IPS DF 19.7 (cell line): ENCODE measurements around the gene POU4F3.

Source experiments
- DNase-seq: peaks from one replicate; pipeline ENCODE4 v3.0.0-alpha.2; 2013; ENCODE audit warnings: low read depth, low spot score

Gene POU4F3

DNA sequence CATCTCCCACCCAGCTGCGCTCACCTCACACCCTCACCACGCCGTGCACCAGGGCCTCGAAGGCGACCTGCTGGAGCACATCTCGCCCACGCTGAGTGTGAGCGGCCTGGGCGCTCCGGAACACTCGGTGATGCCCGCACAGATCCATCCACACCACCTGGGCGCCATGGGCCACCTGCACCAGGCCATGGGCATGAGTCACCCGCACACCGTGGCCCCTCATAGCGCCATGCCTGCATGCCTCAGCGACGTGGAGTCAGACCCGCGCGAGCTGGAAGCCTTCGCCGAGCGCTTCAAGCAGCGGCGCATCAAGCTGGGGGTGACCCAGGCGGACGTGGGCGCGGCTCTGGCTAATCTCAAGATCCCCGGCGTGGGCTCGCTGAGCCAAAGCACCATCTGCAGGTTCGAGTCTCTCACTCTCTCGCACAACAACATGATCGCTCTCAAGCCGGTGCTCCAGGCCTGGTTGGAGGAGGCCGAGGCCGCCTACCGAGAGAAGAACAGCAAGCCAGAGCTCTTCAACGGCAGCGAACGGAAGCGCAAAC is 1.1 kb downstream of the POU4F3 start:
- no peak for DNase-seq

DNA sequence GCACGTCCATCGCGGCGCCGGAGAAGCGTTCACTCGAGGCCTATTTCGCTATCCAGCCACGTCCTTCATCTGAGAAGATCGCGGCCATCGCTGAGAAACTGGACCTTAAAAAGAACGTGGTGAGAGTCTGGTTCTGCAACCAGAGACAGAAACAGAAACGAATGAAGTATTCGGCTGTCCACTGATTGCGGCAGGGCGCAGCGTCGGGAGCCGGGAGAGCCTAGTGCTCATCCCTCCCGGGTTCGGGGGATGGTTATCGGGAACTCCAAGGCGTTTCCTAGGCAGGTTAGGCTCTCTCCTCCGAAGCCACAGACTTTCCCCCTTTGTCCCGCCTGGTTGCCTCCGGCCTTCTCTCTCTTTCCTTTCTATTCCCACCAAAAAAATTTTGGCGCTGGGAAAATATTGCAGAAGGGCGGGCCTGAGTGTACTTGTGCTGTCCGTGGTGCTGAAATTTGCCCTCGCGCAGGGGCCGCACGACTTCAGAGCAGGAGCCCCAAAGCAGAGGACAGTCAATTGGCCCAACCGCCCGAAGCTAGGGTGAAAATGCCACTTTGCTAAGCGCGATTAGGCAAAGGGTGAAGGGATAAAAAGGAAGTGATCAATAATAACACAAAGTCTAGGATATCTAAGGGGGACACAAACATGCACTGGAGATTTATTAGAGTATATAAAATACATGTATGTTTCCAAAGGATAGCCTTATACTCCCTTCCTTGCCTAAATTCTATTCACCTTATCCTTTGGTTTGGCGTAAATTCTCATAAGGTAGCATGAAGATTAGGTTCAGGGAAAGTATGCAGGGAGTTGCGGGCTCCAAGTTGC is 1.8 kb downstream of the POU4F3 start:
- no peak for DNase-seq

DNA sequence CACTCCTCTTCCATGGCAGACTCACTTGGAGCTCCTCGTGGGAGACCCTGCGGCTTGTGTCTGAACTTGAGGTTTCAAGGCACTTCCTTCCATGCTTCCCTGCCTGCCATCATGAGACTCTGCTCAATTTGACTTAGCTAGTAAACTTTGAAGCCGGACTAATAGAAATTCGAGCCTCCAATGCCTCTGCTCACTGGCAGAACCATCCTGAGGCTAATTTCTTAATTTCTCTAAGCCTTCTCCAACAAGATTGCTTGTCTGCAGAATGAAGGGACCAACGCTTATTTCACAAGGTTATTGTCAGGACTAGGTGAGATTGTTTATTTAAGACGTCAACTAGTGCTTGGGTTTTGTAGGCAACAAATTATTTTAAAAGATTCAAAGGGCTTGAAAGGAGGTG is 3.2 kb downstream of the POU4F3 start:
- DNase-seq: no peak

DNA sequence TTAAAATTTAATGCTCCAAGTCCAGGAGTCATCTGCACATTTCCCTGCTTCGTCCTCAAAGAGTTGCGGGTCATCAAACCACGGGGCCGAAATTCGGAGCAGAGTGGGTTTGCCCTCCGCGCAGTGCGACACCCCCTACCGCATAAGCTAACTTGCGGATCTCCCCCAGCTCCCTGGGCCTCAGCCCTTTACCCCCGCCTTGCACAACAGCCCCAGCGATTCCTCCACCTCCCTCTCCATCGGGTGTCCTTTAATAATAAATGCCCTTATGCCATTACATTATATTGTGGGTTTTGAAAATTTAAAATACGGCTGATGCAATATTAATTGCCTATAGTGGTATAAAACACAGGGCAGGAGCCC is 3.9 kb downstream of the POU4F3 start:
- DNase-seq: no peak

DNA sequence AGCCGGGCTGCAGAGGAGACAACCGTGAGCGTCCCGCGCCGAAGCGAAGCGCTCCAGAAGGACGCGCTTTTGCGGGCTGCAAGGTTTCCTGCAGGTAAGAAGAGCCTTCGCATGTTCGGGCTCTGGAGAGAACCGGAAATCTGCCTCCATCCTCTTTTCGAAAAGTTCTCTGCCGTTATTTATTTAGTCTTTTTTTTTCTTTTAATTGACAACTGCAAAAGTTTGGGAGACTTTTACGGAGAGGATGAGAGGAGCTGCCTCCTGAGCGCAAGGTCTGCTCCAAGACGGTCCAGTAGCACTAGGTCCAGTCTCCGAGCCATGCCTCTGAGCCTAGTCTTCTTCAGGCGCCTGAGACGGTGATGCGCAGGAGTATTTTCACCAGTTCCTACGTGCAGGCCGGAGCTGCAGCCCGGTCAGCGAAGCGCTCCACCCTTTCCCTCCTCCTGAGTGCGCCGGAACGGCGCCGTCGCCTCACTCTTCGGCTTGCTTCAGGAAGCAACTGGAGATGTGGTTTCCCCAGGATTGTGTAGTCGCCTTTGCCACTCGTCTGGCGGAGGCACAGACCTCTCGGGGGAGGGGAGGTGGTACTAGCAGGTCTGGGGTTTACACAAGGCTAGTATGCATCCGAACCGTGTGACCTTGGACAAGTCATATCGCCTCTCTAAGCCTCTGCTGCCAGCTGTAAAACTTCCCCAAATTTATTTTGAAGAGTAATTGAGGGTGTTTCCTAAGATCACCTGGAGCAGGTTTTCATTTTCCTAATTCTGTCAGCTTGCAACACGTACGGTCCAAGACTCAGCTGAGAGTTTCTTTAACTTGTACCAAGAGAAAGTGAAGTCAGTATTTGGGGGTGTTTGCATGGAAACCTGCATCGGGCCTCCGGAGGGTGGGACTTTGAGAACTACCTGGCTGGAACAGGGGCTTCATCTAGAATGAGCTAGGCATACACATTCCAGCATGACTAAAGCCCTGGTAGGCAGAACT is 4.5 kb downstream of the POU4F3 start:
- DNase-seq: no peak

DNA sequence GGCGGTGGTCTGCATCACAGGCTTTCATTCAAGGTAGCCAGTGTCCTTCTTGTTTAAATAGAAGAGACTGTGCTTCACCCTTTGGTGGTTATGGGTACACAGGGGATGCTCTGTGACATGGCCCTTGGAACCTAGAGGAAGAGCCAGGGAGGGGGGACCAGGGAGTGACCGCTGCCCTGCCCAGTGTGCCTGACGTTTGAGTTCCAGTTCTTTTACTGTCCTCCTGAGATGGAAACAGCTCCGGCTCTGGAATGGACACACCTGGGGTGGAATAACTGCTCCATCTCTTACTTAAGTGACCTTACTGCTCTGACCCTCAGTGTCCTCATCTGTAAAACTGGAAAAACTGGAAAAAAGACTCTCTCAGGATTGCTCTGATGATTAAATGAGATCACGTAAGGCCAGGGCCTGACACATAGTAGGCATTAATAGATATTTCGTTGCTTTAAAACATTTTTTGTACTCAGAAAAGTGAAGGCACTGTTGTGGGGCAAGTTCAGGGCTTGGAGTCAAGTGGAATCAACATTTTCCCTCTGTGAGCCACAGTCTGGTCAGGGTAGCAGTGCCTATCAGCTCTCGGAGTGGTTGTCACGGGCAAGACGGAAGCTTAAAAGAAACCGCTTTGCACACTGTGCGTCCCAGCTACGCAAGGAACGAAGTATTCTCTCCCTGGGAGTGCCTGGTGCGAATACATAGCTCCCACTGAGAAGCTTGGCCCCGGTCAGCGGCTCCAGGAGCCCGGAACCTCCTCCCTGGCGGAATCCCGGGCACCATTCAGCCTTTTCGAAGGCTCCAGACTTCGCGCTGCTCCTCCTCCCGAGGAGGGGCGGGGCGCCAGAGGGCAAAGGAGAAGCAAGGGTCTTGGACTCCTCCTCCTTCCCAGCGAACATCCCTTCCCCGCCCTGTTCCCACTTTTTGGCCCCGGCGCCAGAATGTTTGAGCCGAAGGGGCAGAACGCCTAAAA is 5.8 kb downstream of the POU4F3 start:
- DNase-seq: no peak

DNA sequence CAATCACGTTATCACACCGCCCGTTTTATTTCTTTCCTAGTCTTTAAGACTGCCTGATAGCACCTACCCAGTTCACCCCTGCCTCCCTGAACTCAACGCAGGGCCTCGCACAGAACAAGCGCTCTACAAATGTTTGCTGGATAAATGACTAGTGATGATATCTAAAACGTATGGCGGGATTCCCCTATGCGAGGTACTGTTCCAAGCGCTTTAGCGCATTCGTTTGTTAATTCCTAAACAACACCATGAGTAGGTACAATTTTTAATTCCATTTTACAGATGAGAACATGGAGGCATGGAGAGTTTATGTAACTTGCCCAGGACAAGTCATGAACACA is 6.6 kb downstream of the POU4F3 start:
- DNase-seq: no peak

DNA sequence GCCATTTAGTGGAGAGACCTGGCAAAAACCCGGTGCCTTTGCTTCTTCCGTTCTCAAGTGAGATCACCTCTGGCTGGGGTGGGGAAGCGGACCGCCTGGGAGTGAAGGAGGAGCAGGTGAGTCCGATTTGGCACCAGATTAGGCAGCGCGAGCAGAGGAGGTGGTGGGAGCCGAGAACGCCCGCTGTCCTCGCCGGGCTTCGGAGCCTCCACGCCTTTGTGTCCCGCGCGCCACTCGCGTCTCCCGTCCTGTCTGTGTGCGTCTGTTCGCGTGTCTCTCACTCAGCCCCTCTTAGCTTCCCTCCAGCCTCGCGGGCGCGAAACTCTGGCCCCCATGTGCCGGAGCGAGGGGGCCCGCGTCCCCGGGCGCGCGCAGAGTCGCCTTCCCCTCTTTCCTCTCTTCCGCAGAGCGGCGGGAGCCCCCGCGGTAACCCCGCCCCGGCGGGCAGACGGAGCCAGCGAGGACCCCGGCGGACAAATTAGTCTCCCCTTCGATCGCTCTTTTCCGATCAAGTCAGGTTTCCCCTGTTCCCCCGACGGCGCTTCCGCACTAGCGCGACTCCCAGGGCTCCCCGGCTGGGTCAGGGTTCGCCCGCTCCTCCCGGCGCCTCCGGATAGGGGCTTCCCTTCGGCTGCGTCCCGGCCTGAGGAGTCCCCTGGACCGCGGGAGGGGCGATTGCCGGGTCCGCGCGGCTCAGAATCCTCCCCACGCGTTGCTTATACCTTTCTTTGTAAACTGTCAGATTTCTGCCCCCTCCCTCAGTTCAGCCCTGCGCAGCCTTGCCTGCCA is 7.1 kb downstream of the POU4F3 start:
- DNase-seq: no peak

DNA sequence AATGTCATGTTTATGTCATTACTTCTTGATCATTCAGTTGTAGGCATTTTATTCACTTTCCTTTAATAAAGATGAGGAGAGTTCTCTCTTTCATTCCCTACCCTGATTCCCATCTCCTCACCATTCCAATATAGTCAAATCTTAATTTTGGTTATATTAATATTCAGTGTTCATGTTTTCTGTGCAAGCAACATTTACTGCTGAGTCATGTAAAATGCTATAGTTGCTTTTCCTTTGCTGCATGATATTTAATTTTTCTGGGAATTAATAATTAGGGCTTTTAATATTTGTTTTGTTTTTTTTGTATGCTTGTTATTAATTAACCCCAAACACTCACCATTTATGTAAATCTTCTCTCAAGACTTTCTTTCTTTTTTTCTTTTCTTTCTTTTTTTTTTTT is 18.5 kb downstream of the POU4F3 start:
- DNase-seq: no peak

DNA sequence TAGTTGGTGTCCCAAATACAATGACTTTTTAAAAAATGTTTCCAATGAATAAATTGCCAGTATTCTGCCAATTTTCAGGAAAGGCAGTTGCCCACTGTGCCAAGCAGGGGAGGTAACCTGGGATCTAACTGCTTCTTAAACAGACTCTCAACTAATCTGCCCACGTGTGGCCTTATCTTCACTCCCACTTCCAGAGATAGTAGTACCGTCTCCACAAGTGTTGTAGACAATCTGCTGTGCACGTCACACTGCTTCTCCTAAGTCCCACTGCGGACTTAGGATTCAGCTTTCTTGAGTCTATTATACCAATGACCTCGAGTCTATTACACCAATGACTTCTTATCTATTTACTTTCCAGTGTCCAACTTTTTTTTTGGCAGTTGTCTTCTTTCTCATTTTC is 21.2 kb downstream of the POU4F3 start:
- DNase-seq: no peak

DNA sequence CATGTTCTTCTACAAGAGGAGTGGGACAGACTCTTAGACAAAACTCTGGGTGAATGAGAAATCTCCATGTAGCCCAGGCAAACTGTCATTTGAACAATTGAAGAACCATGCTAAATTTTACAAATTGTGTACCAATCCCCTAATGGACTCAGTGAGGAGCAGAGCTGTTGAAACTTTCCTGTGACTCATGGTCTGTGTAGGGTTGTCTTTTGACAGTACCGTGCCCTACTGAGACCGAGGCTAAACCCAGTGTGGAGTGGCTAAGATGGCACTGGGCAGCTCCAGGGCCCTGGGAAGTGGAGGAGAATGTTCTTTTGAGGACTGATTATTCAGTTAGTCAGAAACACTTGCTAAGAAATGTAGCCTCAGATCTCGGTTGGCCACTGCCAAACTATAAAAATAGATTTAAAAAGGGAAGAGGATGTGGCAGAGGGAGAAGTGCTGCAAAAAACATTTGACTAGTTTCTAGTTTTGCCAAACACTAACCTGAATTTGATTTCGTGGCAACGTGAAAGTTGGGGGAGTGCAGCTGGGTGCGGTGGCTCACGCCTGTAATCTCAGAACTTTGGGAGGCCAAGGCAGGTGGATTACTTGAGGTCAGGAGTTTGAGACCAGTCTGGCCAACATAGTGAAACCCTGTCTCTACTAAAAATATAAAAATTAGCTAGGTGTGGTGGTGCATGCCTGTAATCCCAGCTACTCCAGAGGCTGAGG is 24.7 kb downstream of the POU4F3 start:
- DNase-seq: no peak

DNA sequence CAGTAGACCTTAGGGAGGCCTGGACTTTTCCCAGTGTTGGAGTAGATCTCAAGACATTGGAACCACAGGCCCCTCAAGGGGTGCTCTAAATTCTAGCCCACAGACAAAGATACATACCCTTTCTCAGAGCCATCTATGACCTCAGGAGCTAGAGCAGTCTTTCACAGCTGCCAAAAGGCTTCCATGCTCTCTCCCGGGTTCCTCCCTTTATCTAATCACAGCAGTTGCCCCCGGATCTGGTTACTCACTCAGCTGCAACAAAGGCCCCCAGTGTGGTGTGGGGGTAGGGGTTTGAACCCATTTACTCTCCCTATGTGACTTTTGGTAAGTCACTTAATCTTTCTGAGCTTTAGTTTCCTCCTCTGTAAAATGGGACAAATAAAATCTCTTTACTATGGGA is 27.0 kb downstream of the POU4F3 start:
- DNase-seq: no peak

DNA sequence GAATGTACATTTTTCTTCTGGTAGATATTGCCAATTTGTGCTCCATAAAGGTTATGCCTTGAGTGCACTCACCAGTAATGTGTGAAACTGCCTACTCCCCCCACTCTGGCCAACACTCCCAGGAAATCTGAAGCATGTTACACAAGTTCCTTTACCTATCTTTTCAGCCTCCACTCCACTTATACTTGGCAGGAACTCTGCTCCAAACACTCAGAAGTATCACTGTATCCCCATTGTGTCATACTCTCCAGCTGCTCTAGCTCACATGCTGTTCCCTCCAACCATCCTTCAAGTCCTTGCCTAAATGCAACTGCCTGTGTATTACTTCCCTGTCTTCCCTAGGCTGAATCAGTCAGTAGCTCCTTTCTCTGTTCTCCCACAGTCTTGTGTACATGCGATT is 28.3 kb downstream of the POU4F3 start:
- no peak for DNase-seq

DNA sequence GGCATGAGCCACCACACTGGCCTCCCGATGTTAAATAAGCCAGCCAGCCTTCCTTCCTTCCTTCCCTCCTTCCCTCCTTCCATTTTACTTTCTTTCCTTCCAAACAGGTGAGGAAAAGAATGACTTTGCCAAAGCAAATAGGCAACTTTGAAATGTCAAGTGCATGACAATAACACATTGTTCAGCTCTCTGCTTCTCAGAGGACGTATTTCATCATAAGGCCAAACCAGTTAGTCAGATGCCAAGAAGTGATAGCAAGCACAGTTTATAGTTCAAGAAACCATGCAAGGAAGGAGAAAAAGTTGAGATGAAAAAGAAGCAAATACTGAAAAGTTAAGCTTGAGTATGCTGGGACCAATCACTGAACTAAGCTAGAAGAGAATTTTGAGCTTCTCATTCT is 29.5 kb downstream of the POU4F3 start:
- no peak for DNase-seq

DNA sequence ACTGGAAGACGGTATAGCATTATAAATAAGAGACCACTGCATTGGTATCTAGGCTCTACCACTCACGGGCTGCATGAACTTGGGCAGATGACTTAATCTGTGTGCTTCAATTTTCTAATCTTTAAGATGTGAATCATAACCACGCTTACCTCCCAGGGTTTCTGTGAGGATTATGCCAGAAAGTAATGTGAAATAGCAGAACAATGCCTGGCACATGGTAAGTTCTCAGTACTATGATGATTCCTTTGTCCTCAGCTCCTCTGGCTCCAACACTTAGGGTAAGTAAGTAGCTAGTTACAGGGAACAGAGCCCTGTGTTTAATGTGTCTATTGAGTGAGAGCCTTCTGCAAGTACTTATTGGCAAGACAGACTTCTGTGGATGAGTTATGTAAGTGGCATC is 31.1 kb downstream of the POU4F3 start:
- DNase-seq: no peak

DNA sequence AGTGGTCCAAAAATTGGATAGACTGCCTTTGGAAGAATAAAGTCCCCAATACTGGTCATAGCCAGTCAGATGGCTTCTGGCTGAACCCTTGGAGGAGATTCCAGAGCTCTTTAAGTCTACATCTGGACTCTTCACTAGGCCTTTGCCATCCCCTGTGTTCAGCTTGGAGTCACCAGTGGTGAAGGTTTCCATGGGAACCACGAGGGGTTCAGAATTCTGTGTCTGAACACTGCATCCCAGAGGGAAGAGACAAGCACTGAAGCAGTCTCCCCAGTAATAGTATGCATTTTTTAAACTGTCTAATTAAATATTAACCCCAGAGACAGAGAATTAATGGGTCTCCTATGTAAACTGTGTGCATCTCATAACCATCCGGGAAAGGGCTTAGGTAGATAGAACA is 38.2 kb downstream of the POU4F3 start:
- DNase-seq: no peak

DNA sequence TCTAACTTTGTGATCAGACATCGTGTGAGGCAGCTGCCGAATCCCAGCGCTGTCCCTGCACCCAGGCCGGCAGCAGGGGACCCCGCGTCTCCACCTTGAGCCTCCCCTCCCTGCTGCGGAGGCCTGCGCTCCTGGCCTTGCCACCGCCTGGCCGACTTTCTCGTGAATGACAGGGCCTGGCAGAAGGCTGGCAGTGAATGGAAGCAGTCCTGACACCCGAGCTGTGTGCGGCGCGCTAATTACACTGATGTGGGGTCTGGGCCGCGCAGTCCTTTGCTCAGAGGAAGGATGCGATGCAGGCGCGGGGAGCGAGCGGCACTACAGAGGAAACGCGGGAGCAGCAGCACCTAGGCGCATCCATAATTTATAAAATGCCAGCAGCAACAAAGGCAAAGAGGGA is 40.3 kb downstream of the POU4F3 start:
- no peak for DNase-seq

DNA sequence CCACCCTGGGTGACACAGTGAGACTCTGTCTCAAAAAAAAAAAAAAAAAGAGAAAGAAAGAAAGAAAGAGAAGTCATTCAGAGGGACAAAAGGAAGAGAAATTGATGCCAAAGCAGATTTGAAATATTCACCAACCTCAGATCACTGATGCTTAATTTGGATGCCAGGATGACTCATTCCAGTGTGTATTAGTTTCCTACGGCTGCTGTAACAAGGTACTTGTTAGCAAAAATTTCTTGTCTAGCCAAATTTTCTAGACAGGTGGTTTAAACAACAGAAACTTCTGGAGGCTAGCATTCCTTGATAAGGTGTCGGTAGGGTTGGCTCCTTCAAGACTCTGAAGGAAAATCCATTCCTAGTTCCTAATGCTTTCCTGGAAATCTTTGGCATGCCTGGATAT is 42.1 kb downstream of the POU4F3 start:
- DNase-seq: no peak

DNA sequence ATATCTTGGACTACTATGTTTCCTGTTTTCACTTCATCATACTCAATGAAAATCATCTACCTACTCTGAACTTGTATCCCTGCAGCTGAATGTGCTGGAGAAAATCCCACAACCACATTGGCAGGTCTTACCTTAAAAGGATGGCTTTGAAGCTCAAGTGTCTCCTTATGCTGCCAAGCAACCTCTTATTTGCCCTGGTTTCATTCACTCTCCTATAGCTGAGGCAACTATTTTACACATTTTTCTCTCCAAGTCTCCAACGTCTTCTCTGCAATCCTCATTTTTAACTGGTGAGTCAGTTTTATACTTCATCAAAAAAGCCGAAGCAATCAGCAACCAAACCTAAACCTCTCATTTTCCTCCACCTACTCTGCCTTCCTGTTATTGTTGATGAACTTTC is 49.7 kb downstream of the POU4F3 start:
- no peak for DNase-seq

DNA sequence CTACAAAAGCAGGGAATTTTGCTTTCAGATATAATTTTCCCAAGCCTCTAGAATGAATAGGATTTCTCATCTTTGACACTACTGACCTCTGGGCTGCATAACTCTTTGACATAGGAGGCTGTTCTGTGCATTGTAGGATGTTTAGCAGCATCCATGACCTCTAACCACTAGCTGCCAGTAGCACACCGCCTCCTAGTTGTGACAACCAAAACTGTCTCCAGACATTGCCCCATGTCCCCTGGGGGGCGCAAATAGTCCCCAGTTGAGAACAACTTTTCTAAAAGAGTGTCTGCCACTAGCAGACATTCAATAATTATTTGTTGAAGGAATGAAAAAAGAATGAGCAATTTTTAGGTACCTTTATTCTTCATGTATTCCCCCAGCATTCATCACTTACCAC is 51.8 kb downstream of the POU4F3 start:
- peak; percentile 28 for DNase-seq
